Hindlimb muscle (tissue), 1 donor: ENCODE data around the gene MYL7. TPM values are rescaled to one million over a fixed set of nuclear protein-coding genes. Genes with fewer than 3 reads are reported as not detected.

Experiments used
- DNase-seq: peaks from one replicate; pipeline ENCODE4 v3.0.0-alpha.2; 2013
- polyA plus RNA-seq: library from polyadenylated mRNA; unstranded; fragments of 120-200 nt; gene quantifications from one replicate; pipeline ENCODE4 v1.2.1, GENCODE V29; 2013; ENCODE audit not compliant: insufficient read length

Gene MYL7
- polyA plus RNA-seq, 1 donor, result 5.1 TPM

DNA sequence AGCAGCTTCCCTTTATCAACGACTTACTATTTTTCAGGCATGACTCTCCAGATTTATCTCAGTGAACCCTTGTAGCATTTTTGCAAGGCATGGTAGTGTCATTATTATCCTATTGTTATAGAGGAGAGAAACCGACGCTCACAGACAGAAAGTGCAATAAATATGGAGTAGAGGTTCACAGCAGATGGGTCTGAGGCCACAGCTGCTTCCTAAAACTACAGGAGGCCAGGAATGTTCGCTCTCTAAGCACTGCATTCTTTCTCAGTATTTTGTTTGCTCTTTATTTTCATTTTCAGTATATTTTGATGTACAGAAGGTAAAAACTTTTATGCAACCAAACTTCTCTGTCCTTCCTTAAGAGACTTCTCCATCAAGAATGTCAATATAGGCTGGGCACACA, 41.5 kb downstream of the MYL7 start:
- DNase-seq, result no peak

DNA sequence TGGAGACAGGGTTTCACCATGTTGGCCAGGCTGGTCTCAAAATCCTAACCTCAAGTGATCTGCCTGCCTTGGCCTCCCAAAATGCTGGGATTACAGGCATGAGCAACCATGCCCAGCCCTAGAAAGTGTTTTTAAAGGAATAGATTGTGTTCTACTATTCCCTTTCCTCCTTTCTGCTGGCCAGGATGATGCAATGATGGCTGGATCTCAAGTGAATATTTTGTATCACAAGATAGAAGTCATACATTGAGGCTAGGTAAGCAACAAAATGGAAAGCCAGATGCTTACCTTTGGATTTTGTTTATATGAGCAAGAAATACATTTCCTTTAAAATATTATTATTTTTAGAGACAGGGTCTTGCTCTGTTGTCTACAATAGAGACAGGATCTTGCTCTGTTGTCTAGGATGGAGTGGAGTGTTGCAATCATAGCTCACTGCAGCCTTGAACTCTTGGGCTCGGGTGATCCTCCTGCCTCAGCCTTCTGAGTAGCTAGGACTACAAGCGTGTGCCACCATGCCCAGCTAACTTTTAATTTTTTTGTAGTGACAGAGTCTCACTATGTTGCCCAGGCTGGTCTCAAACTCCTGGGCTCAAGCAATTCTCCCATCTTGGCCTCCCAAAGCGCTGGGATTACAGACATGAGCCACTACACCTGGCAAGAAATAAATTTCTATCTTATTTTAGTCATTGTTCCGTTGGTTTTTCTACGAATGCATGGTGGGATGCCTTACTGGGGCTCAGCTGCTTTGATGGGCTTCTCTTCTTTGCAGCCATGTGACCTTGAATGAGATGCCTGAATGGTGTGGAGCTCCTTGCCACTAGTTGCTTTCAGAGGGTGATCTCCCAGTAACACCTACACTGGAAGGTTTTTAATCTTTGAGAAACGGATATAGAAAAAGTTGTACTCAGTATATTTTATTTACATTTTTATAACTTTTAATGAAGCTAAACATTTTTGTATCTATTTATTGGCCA, 42.8 kb downstream of the MYL7 start:
- DNase-seq, result no peak

DNA sequence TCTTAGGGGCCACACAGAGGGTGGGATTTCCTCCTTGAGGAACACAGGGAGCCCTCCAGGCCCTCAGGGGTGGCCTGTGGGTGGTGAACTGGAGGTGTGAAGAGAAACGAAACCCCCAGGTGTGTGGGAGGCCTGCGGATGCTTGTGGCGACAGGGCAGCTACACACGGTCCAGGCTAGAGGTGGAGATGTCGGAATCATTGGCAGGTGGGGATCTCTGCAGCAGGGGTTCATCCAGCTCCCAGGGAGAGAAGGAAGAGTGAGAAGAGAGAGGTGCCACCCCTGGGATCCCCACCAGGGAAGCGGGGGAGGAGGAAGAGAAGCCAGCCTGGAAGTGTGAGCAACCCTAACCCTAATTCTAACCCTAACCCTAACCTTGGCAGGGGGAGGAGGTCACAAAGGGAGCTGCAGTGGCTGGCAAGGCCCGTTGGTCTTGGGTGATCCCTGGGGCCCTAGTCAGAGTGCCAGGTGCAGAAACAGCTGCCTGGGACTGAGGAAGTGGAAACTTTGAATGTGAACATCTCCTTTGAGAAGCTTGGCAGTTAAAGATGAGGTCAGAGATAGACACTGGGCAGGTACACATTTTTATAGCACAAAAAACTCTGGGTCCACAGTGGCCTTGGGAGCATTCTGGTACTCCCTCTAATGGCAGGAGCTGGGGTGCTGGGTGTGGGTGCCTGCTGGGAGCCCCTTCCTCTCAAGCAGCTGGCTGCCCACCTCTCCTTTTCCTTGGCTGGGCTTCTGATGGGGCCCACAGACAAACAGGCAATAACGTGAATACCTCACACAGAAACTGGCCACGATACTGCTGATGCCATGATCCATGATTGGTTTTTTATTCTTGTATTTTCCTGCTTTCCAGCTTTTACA, 43.8 kb downstream of the MYL7 start:
- no peak for DNase-seq

DNA sequence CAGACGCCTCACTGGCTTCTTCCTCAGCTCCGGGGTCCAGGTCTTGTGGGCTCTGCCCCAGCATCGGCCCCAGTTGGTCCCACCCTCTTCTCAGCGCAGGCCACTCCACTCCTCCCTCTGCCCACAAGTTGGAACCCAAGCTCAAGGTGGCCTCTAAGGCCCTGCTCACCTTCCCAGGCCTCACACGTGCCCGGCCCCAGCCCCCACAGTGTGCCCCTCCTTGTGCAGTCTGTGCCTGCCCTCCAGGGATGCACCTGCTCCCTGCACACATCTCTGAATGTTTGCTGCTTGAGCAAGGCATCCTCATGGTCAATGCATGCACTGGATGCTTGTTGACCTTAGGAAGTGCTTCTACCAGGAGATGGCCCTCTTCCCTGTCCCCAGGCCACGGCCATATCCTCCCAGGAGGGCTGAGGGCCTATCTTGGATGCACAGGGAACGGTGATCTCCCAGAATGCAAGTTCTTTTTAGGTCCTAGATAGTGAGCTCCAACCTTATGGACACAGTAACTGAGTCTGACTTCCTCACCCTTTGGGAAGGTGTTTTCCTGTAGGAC, 44.7 kb downstream of the MYL7 start:
- DNase-seq, result no peak

DNA sequence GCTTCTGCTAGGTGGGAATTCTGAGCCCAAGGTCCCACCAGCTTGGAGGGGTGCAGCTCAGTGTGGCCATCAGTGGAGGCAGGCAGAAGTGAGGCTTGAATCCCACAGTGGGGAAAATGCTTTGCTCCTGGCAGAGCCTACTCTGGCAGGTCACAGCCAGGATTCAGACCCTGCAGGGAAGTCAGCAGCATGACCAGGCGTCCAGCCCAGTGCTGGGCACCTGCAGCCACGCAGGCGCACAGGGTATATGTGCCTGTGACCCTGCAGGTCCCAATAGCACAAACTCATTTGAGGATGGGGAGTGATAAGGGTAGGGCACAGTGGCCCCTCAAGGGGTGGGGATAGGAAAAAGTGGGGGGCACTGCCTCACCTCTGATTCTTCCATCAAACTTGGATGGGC, 45.4 kb downstream of the MYL7 start:
- no peak for DNase-seq

DNA sequence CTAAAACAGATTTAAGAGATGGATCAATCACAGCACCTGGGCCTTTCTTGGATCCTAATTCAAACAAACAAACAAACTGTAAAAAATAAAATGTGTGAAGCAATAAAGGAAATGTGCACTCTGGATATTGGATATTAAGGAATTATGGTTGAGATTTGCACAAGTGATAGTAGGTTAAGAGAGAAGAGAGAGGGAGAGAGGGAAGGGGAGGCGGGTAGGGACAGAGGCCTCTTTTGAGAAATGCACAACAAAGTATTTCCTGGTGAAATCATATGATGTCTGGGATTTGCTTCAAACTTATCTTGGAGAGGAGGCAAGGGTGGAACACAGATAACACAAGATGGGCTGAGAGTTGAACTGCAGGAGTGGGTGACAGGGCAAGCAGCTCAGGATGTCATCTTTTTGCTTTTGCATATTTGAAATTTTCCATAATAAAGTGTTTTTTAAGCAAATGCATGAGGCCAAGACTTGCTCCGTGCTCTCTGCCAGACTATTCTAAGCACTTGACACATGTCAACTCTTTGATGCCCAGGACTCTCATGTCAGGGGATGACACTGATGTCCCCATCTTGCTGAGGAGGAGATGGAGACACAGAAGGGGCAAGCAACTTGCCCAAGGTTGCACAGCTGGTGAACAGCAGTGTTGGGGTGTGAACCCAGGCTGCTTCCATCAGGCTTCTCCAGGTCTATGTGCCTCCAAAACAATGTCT, 46.1 kb downstream of the MYL7 start:
- DNase-seq, result no peak

DNA sequence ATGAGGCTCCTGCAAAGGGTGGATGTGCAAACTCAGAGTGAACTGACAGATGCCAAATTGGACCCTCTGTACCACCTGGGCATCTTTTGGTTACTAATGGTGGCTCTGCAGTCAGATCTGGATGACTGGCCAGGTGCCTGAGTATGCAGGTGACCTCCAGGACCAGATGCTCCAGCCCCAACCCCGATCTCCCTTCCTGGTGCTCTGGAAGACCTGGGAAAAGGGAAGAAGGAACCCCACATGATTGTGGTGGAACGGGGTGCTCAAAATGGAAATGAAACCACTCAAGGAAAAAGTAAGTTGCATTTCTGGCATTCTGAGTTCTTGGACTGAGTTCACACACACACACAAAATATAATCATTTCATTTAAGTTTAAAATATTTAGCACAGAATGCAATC, 46.8 kb downstream of the MYL7 start:
- DNase-seq, result no peak

DNA sequence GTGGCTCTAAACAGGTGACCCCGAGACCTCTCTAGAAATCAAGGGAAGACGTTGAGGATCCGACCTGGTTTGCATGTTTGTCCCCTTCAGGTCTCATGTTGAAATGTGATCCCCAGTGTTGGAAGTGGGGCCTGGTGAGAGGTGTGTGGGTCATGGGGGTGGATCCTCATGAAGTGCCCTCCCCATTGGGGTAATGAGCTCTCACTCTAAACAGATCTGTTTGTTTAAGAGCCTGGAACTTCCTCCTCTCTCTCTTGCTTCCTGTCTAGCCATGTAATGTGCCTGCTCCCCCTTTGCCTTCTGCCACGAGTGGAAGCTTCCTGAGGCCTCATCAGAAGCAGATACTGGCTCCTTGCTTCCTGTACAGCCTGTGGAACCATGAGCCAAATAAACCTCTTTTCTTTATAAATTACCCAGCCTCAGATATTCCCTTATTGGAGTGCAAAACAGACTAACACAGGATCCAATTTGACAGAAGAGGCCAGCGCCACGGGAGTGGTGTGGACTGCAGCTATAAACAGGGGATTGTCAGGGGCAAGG, 48.0 kb downstream of the MYL7 start:
- DNase-seq, result no peak

Other genes starting within 250 kb of the MYL7 start
- gene URGCP, start 234.7 kb downstream of the MYL7 start, polyA plus RNA-seq, result 20.2 TPM
- gene UBE2D4, start 214.9 kb downstream of the MYL7 start, polyA plus RNA-seq, result 18.6 TPM
- gene SPDYE1, start 143.4 kb downstream of the MYL7 start, polyA plus RNA-seq, result 2.3 TPM
- 43.5 TPM for gene DBNL, start 96.6 kb downstream of the MYL7 start, polyA plus RNA-seq
- 319 TPM for gene PGAM2, start 75.8 kb downstream of the MYL7 start, polyA plus RNA-seq
- gene POLM, start 58.8 kb downstream of the MYL7 start, polyA plus RNA-seq, result 23.8 TPM
- 72.1 TPM for gene AEBP1, start 37.0 kb downstream of the MYL7 start, polyA plus RNA-seq
- 85.2 TPM for gene POLD2, start 17.8 kb downstream of the MYL7 start, polyA plus RNA-seq
- gene GCK, start 48.1 kb upstream of the MYL7 start, polyA plus RNA-seq, result 7.1 TPM
- 72.1 TPM for gene YKT6, start 59.6 kb upstream of the MYL7 start, polyA plus RNA-seq
- gene CAMK2B, start 184.3 kb upstream of the MYL7 start, polyA plus RNA-seq, result 17.7 TPM